ENCODE measurements around the gene AHNAK2.

DNA sequence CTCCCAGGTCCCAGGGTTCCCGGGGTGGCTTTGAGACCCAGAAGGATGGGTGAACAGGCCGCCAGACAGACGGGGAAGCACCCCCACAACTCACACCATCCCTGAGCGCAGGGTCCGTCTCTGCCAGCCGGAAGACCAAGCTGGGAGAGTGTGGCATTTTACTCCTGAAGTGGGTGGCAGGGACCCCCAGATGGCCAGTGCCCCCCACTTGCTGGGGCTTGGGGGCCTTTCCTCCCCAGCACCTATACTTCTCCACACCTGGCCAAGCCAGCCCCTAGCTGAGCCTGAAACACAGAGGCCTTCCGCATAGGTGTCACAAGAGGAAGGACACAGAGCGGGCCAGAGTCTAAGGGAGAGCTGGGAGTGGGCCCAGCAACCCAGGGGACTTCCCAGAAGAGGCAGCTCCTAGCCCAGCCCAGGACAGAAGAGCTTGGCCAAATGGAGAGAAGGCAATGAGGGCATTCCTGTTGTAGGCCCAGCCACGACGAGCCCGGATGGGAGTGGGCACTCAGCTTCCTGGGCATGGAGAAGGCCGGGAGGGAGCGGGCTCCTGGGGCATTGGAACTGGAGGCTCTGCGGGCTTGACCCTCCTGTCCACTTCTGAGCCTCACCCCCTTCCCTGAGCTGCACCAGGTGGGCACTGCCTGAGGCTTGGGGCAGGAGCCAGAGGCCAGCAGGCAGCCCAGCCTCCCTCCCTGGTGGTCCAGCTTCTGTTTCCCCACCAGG lies 3.3 kb downstream of the AHNAK2 start:
- TF ChIP-seq, protein P1, sequence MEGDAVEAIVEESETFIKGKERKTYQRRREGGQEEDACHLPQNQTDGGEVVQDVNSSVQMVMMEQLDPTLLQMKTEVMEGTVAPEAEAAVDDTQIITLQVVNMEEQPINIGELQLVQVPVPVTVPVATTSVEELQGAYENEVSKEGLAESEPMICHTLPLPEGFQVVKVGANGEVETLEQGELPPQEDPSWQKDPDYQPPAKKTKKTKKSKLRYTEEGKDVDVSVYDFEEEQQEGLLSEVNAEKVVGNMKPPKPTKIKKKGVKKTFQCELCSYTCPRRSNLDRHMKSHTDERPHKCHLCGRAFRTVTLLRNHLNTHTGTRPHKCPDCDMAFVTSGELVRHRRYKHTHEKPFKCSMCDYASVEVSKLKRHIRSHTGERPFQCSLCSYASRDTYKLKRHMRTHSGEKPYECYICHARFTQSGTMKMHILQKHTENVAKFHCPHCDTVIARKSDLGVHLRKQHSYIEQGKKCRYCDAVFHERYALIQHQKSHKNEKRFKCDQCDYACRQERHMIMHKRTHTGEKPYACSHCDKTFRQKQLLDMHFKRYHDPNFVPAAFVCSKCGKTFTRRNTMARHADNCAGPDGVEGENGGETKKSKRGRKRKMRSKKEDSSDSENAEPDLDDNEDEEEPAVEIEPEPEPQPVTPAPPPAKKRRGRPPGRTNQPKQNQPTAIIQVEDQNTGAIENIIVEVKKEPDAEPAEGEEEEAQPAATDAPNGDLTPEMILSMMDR (IDR thresholded peaks at IDR 0.05; ENCODE audit: insufficient read depth, low read length, poor library complexity, severe bottlenecking) = no peak
- TF ChIP-seq EZH2phosphoT487 (conservative IDR thresholded peaks at IDR 0.05; ENCODE audit: low read length) = no peak
